Measurements from ENCODE around the gene PCDHGA5.
"Not testable (repeated sequence)": the region's sequence is repeated elsewhere in the genome, so short reads cannot be mapped to it uniquely, and the experiment has no call there.

Gene PCDHGA5

DNA sequence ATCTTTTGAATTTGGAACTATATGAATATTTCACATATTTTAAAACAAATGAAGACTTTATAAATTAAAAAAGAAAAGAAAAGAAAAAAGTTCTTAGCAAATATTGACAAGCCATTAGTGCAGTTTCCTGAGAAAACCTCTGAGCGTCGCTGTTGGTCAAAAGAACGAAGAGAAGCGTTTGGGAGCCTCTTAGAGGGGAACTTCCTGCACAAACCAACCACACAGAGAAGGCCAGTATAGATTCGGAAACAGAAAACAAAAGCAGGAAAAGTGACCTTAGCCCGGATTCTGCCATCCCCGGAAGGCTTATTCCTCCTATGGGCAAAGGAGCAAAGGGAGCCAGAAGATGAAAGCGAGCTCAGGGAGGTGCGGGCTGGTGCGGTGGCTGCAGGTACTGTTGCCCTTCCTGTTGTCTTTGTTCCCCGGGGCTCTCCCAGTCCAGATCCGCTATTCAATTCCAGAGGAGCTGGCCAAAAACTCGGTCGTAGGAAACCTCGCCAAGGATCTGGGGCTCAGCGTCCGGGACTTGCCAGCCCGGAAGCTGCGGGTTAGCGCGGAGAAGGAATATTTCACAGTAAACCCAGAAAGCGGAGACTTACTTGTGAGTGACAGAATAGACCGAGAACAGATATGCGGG is 4.1 kb upstream of the PCDHGA5 start, which contains the start of gene PCDHGB2:
Gene PCDHGB2, plus strand, starts transcription at position 205 of the 637 bp plus-strand sequence. Its CDS starts 142 bp downstream, at position 347.
- Mint-ChIP-seq H3K9me3 (peaks cover 14% of the 10 kb centered on the region), H3K36me3 (ENCODE audit: insufficient read depth) (peaks cover 8% of the 10 kb centered on the region), H3K4me1 (peaks cover 6% of the 10 kb centered on the region), H3K27me3 (peaks cover 85% of the 10 kb centered on the region), H3K27ac (ENCODE audit: low read depth) (peak within 1 kb of the TSS; percentile 87), H3K4me3 (peak within 1 kb of the TSS; percentile 79)
- ATAC-seq (replicated peaks; ENCODE audit: extremely low read depth, poor library complexity, severe bottlenecking): no peak
- DNase-seq (ENCODE audit: low spot score in 2 of 2): no peak

DNA sequence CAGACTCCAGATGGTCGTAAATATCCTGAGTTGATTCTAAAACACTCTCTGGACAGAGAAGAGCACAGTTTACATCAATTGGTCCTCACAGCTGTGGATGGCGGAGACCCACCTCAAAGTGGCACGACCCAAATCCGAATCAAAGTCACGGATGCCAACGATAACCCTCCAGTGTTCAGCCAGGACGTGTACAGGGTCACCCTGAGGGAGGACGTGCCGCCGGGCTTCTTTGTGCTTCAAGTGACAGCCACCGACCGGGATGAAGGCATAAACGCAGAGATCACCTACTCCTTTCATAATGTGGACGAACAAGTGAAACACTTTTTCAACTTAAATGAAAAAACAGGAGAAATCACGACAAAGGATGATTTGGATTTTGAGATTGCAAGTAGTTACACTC is 3.3 kb upstream of the PCDHGA5 start:
- DNase-seq (ENCODE audit: low spot score in 2 of 2) (no peak), ATAC-seq (replicated peaks; ENCODE audit: extremely low read depth, poor library complexity, severe bottlenecking) (no peak)
- Mint-ChIP-seq H3K36me3 (ENCODE audit: insufficient read depth) (peaks cover 12% of the 10 kb centered on the region), H3K9me3 (peaks cover 18% of the 10 kb centered on the region), H3K4me1 (peaks cover 6% of the 10 kb centered on the region), H3K4me3 (peak overlapping the region; percentile 79), H3K27ac (ENCODE audit: low read depth) (no peak overlapping the region), H3K27me3 (peaks cover 87% of the 10 kb centered on the region)

GRCh38 chr5:141362719-141363118 is 1.2 kb upstream of the PCDHGA5 start:
- ATAC-seq (replicated peaks; ENCODE audit: extremely low read depth, poor library complexity, severe bottlenecking): no peak
- peaks cover 90% of the 10 kb centered on the region for H3K27me3 Mint-ChIP-seq
- no peak overlapping the region for H3K4me3 Mint-ChIP-seq
- peaks cover 20% of the 10 kb centered on the region for H3K9me3 Mint-ChIP-seq
- peaks cover 6% of the 10 kb centered on the region for H3K4me1 Mint-ChIP-seq
- no peak overlapping the region for H3K27ac Mint-ChIP-seq (ENCODE audit: low read depth)
- DNase-seq (ENCODE audit: low spot score in 2 of 2): no peak
- H3K36me3 Mint-ChIP-seq (ENCODE audit: insufficient read depth): peaks cover 14% of the 10 kb centered on the region

- ATAC-seq (replicated peaks; ENCODE audit: extremely low read depth, poor library complexity, severe bottlenecking): no peak
- peaks cover 11% of the 10 kb centered on the region for H3K36me3 Mint-ChIP-seq (ENCODE audit: insufficient read depth)
- H3K4me1 Mint-ChIP-seq: peaks cover 8% of the 10 kb centered on the region
- H3K27me3 Mint-ChIP-seq: peaks cover 85% of the 10 kb centered on the region
- peaks cover 18% of the 10 kb centered on the region for H3K9me3 Mint-ChIP-seq
- H3K27ac Mint-ChIP-seq (ENCODE audit: low read depth): peak overlapping the region; percentile 25
- no peak for DNase-seq (ENCODE audit: low spot score in 2 of 2)
- no peak overlapping the region for H3K4me3 Mint-ChIP-seq
Observed at GRCh38 chr5:141366016-141366896, 2.3 kb downstream of the PCDHGA5 start.

GRCh38 chr5:141369994-141370848 is 6.3 kb downstream of the PCDHGA5 start, which contains the start of gene PCDHGB3:
TSS of gene PCDHGB3 (plus strand) at chr5:141370242. CDS start at chr5:141370395, 153 bp downstream.
- peaks cover 8% of the 10 kb centered on the region for H3K4me1 Mint-ChIP-seq
- no peak within 1 kb of the TSS for H3K27ac Mint-ChIP-seq (ENCODE audit: low read depth)
- H3K27me3 Mint-ChIP-seq: peaks cover 64% of the 10 kb centered on the region
- peak; percentile 70 for ATAC-seq (replicated peaks; ENCODE audit: extremely low read depth, poor library complexity, severe bottlenecking)
- no peak for DNase-seq (ENCODE audit: low spot score in 2 of 2)
- H3K9me3 Mint-ChIP-seq: peaks cover 12% of the 10 kb centered on the region
- peak within 1 kb of the TSS; percentile 79 for H3K4me3 Mint-ChIP-seq
- peaks cover 8% of the 10 kb centered on the region for H3K36me3 Mint-ChIP-seq (ENCODE audit: insufficient read depth)

DNA sequence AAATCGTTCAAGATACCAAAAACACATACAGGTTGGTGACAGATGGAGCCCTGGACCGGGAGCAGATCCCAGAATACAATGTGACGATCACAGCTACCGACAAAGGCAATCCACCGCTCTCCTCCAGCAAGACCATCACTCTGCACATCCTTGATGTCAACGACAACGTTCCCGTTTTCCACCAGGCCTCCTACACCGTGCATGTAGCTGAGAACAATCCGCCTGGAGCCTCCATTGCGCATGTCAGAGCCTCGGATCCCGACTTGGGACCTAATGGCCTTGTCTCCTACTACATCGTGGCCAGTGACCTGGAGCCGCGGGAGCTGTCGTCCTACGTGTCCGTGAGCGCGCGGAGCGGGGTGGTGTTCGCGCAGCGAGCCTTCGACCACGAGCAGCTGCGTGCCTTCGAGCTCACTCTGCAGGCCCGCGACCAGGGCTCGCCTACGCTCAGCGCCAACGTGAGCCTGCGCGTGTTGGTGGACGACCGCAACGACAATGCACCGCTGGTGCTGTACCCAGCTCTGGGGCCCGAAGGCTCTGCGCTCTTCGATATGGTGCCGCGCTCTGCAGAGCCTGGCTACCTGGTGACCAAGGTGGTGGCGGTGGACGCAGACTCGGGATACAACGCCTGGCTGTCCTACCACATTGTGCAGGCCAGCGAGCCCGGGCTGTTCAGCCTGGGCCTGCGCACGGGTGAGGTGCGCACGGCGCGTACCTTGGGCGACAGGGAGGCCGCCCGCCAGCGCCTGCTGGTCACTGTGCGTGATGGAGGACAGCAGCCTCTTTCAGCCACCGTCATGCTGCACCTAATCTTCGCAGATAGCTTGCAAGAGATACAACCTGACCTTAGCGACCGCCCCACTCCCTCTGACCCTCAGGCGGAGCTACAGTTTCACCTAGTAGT is 7.9 kb downstream of the PCDHGA5 start:
- H3K4me1 Mint-ChIP-seq: peaks cover 8% of the 10 kb centered on the region
- H3K9me3 Mint-ChIP-seq: peaks cover 6% of the 10 kb centered on the region
- peaks cover 2% of the 10 kb centered on the region for H3K36me3 Mint-ChIP-seq (ENCODE audit: insufficient read depth)
- H3K27ac Mint-ChIP-seq (ENCODE audit: low read depth): no peak overlapping the region
- H3K4me3 Mint-ChIP-seq: no peak overlapping the region
- peaks cover 48% of the 10 kb centered on the region for H3K27me3 Mint-ChIP-seq
- DNase-seq (ENCODE audit: low spot score in 2 of 2): no peak
- no peak for ATAC-seq (replicated peaks; ENCODE audit: extremely low read depth, poor library complexity, severe bottlenecking)

GRCh38 chr5:141373673-141374317 is 9.8 kb downstream of the PCDHGA5 start, which contains the start of gene PCDHGA6:
TSS of gene PCDHGA6 (plus strand) at chr5:141373891. CDS start at chr5:141374084, 193 bp downstream.
- Mint-ChIP-seq H3K27ac (ENCODE audit: low read depth) (no peak within 1 kb of the TSS), H3K36me3 (ENCODE audit: insufficient read depth) (peaks cover 2% of the 10 kb centered on the region), H3K4me1 (peaks cover 8% of the 10 kb centered on the region), H3K9me3 (peaks cover 9% of the 10 kb centered on the region), H3K4me3 (no peak within 1 kb of the TSS), H3K27me3 (peaks cover 35% of the 10 kb centered on the region)
- ATAC-seq (replicated peaks; ENCODE audit: extremely low read depth, poor library complexity, severe bottlenecking) (no peak), DNase-seq (ENCODE audit: low spot score in 2 of 2) (no peak)

DNA sequence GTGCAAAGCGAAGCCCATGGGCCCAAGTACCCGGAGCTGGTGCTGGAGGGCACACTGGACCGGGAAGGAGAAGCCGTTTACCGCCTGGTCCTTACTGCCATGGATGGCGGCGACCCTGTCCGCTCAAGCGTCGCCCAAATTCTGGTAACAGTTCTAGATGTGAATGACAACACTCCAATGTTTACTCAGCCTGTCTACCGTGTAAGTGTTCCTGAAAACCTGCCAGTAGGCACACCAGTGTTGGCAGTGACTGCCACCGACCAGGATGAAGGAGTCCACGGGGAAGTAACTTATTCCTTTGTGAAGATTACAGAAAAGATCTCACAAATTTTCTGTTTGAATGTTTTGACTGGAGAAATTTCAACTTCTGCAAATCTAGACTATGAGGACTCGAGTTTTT is 10.7 kb downstream of the PCDHGA5 start:
- Mint-ChIP-seq H3K4me3 (no peak overlapping the region), H3K9me3 (peaks cover 10% of the 10 kb centered on the region), H3K27me3 (peaks cover 31% of the 10 kb centered on the region), H3K27ac (ENCODE audit: low read depth) (no peak overlapping the region), H3K4me1 (peaks cover 8% of the 10 kb centered on the region), H3K36me3 (ENCODE audit: insufficient read depth) (peaks cover 2% of the 10 kb centered on the region)
- no peak for DNase-seq (ENCODE audit: low spot score in 2 of 2)
- no peak for ATAC-seq (replicated peaks; ENCODE audit: extremely low read depth, poor library complexity, severe bottlenecking)

GRCh38 chr5:141375444-141376155 is 11.6 kb downstream of the PCDHGA5 start:
- peaks cover 21% of the 10 kb centered on the region for H3K27me3 Mint-ChIP-seq
- not testable (repeated sequence) for H3K4me3 Mint-ChIP-seq; ATAC-seq (replicated peaks; ENCODE audit: extremely low read depth, poor library complexity, severe bottlenecking); H3K36me3 Mint-ChIP-seq (ENCODE audit: insufficient read depth); DNase-seq (ENCODE audit: low spot score in 2 of 2); H3K4me1 Mint-ChIP-seq; H3K27ac Mint-ChIP-seq (ENCODE audit: low read depth); H3K9me3 Mint-ChIP-seq

GRCh38 chr5:141382469-141383294 is 18.7 kb downstream of the PCDHGA5 start, which contains the start of gene PCDHGA7:
TSS of gene PCDHGA7 (plus strand) at chr5:141382742. CDS start at chr5:141382900, 158 bp downstream.
- no peak for ATAC-seq (replicated peaks; ENCODE audit: extremely low read depth, poor library complexity, severe bottlenecking)
- peaks cover 49% of the 10 kb centered on the region for H3K27me3 Mint-ChIP-seq
- peaks cover 13% of the 10 kb centered on the region for H3K9me3 Mint-ChIP-seq
- no peaks in the 10 kb centered on the region for H3K4me1 Mint-ChIP-seq
- H3K4me3 Mint-ChIP-seq: peak within 1 kb of the TSS; percentile 52
- DNase-seq (ENCODE audit: low spot score in 2 of 2): no peak
- no peak within 1 kb of the TSS for H3K27ac Mint-ChIP-seq (ENCODE audit: low read depth)
- H3K36me3 Mint-ChIP-seq (ENCODE audit: insufficient read depth): peaks cover 3% of the 10 kb centered on the region

All from central memory CD8-positive, alpha-beta T cell (primary cell).